Keratinocyte (primary cell): Measurements from ENCODE around the gene RABL3.

ENCODE experiments used
- CTCF ChIP-seq, 3 experiments: IDR thresholded peaks in 1 of 3; conservative IDR thresholded peaks in 1 of 3; optimal IDR thresholded peaks in 1 of 3; 2 replicates in 2 of 3; 3 replicates in 1 of 3; pipeline versions ENCODE3 to v1.5.1; 2011; ENCODE audit warnings: low read length in 3 of 3, mild to moderate bottlenecking in 3 of 3, moderate library complexity in 2 of 3, control low read depth in 1 of 3, inconsistent platforms in 1 of 3; ENCODE audit not compliant: insufficient read depth in 2 of 3; ENCODE audit errors: extremely low read depth in 1 of 3
- EZH2 ChIP-seq: IDR thresholded peaks from one replicate; pipeline ENCODE4 v1.6.1; 2012; ENCODE audit warnings: inconsistent platforms, mild to moderate bottlenecking, low read length, moderate library complexity

GRCh38 chr3:120682095-120682681, 60.1 kb downstream of the RABL3 start, which contains the start of gene HGD:
- TF ChIP-seq CTCF (optimal IDR thresholded peaks at IDR 0.05 in 1 of 3, IDR thresholded peaks at IDR 0.05 in 1 of 3, conservative IDR thresholded peaks at IDR 0.05 in 1 of 3; ENCODE audit: extremely low read depth in 1 of 3, insufficient read depth in 2 of 3, low read length in 3 of 3) (no peak), EZH2 (no peak)
